NOMO-1 treated with dmso at 0.1 percent for 144 hours (cell line): ENCODE measurements around the gene WFIKKN1.
A peak's percentile ranks its signal among the peaks of the same experiment; 100 is the strongest.

Experiments used
- DNase-seq: peaks from one replicate; lab custom pipeline; 2025; ENCODE audit not compliant: unreplicated experiment; lab: John Stamatoyannopoulos, UW

Gene WFIKKN1

DNA sequence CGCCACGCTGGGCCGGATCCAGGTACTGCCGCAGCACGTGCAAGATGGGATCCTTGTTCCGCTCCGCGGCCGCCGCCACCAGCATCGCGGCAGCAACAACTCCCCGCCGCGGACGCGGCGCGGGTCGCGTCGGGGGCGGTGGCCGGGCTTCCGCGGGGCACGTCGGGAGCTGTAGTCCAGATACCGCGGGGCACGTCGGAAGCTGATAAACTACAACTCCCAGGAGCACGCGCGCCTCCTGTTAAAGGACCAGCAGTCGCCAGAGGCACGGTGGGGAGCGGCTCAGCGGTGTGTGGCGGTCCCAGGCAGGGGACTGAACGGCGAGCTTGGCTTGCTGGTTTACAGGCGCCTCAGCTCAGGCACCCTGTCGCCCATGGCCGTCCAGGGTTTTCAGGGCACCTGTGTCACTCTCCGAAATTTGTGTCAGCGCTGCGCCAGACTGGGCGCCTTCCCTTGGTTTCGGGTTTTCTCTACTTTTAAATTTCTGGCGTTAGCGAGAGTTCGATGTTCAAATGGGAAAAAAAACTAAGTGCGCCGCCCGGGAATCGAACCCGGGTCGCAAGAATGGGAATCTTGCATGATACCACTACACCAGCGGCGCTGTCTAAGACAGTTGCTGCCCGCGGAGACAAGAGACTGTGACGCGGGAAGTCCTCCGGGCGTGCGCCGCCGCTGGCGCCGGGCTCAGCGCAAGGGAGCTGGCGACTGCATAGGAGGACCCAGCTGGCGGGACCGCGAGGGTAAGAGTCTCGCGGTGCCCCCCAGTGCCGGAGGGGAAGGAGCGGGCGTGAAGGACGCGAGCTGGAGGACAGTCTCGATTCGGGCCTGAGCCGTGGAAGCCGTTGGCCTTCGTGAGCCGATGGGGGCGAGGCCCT is 5.7 kb downstream of the WFIKKN1 start, which contains the start of gene METTL26:
METTL26 (minus strand) TSS at position 100 of the 875 bp plus-strand sequence; CDS start at position 85, 15 bp downstream.
- DNase-seq, result peak; percentile 90

DNA sequence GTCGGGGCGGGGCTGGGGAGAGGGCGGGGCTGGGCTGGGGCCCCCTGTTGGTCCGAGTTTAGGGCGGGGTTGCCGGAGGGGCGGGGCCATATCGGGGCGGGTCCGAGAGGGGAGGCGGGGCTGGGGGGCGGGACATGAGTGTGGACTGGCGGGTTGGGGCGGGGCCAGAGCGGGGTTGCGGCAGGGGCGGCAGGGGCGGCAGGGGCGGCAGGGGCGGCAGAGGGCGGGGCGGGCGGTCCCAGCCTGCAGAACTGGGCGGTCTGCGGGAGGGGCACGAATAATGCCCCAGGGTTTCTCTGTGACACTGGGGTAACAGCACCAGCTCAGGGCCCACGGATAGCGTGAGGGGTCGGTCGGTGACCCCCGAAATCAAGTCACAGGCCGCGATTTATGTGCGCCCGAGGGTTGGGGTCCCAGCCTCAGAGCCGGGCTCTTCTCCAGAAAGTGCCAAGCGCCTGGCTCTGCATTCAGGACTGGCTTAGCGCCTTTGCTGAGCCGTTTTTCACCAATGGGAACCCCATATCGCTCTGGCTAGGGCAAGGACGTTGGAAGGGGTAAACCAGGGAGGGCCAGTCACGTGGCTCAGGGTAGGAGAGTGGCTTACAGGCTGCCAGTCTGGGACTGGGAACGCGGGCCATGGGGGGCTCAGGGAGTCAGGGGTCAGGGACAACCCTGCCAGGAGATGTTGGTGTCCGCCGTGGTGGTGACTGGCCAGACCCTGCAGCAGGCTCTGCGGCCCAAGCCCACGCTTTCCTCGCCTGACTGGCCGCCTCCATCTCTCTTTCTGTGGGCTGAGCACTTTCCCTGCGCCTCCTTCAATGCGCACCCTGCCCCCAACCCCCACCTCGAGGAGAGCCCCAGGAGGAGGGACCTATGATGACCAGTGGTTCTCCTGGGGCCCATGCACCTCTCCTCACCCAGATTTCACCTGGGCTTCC is 6.6 kb downstream of the WFIKKN1 start:
- DNase-seq, result no peak

DNA sequence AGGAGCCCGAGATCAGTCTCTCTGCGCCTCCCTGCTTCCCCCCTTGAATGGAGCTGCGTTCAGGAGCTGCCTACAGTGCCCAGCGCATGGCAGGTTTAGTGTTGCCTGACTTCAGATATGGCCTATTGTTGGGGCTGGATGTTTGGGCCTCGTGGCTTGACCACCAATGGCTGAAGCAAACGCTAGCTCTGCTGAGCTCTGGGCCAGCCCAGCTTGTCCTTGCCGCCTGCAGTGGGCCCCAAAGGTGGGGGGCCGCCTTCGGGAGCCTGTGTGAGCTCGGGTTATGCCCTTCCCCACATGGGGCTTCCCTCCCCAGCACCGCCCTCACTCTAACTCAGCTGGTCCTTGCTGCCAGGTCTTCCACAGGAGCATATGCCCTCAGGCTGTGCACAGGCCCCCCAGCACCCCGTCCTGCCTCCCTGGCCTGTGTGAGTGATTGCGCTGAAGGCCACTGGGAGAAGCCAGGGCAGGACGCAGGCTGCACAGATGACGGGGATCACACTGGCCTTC is 7.3 kb downstream of the WFIKKN1 start:
- DNase-seq, result no peak

DNA sequence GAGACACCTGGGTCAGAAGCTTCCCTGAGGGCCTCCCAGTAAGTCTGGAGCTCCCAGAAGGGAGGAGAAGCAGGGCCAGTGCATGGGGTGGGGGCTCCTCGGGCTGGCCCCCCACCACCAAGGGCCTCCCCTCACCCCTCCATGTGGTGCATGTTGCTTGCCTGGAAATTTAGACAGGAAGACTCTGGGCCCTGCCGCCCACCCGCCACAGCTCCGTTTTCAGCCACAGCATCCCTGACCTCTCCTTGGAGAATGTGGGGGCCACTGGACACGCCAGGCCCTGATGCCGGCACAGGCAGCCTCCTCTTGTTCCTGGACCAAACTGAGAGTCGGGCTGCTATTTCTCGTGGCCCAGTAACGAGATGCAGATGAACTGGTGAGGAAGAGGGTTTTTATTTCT is 8.1 kb downstream of the WFIKKN1 start:
- no peak for DNase-seq

DNA sequence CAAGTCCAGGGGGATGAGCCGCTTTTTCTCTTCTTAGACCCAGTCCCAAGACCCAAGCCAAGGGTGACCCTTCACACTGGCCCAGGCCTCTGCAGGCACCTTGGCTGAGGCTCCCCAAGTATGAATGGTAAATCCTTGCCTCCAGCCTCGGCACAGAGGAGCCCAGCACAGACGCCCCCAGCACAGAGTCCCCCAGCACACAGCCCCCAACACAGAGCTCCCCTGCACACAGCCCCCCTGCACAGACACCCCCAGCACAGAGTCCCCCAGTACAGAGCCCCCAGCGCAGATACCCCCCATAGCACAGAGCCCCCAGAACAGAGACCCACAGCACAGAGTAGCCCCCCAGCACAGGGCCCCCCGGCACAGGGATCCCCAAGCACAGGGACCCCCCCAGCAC is 9.8 kb downstream of the WFIKKN1 start:
- DNase-seq, result no peak

DNA sequence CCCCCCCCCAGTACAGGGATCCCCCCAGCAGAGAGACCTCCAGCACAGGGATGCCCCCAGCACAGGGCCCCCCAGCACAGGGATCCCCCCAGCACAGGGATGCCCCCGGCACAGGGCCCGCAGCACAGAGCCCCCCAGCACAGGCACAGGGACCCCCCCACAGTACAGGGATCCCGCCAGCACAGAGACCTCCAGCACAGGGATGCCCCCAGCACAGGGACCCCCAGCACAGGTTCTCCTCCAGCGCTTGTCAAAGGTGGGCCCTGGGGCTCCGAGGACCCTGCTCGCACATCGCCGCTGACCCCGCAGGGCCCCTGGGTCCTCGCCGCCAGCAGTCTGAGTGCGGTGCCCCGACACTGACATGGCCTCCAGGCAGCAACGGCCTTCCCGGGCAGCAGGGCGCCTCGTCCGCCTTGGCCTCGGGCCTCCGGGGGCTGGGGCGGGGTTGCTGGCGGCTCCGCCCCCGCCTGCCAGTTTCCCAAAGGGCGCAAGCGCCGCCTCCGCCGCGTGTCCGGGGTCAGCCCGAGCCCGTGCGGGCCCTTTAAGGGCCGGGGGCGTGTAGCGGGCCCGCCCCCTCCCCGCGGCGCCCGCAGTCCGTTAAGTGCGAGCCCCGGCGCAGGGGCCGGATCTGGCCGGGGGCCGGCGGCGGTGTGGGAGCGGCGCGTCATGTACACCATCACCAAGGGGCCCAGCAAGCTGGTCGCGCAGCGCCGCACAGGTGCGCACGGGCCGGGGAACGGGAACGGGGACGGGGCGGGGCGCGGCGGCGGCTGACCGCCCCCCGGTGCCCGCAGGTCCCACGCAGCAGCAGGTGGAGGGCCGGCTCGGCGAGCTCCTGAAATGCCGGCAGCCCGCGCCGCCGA is 10.8 kb downstream of the WFIKKN1 start, which contains the start of gene MCRIP2:
MCRIP2 (plus strand) TSS at position 503 of the 863 bp plus-strand sequence; CDS start at position 667, 164 bp downstream.
- DNase-seq, result peak; percentile 67

DNA sequence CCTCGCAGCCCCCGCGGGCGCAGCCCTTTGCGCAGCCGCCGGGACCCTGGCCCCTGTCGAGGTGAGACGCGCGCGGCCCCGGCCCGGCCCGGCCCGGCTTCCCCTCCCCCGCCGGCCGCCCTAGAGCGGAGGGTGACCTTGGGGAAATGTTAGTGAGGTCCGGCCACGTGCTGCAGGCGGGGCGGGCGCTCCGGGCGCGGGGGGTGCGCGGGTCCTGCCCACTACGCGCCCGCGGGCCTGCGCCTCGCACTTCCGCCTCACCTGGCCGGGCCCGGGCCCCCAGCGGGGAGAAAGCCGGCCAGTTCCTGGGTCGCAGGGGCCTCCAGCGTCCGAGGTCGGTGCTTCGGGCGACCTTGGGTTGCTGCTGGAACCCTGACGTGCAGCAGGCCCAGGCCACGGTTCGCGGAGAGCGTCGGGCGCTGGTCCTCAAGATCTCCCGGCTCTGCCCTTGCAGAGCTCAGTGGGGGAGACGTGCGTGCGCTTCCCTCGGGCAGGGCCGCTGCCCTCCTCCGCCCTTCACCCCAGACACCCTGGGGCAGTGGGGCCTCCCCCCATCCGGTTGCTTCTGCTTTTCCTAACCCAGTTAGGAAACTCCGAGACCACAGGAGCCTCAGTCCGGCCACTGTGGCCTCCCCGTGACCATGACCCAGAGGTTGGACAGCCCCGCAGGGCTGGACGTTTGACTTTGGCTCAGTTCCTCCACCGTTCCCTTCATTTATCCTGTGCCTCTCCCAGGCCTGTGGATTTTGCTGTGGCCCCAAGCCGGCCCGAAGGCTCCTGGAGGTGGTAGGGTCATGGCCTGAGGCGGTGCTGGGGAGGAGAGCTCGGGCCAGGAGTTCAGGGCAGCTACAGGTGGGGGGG is 11.6 kb downstream of the WFIKKN1 start:
- peak; percentile 18 for DNase-seq

DNA sequence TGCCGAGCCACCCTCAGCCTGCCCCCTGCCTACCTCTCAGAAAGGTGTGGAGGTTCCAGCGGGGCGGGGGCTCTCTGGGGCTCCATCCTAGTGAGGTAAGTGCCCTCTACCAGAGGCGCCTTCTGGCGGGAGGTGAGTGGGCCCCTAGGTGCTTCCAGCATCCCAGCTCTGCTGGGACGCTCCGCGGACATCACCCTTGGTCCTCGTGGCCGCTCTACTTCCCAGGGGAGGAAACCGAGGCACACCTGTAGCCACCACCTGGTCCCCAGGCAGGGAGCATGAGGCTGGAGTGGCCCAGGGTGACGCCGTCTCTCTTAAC is 12.2 kb downstream of the WFIKKN1 start:
- DNase-seq, result no peak

DNA sequence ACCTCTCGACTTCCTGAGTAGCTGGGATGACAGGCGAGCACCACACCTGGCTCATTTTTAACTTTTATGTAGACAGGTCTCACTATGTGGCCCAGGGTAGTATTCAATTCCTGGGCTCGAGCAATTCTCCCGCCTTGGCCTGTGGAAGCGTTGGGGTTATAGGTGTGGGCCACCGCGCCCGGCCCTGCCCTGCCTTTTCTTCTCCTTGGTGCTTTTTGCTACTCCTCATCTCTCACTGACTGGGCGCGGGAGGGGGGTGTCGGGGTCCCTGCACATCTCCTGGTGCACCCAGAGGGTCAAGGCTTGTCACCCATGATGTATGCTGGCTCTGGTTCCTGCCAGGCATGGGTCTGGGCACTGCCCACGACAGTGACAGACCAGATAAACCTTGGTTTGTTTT is 13.8 kb downstream of the WFIKKN1 start:
- DNase-seq, result no peak

DNA sequence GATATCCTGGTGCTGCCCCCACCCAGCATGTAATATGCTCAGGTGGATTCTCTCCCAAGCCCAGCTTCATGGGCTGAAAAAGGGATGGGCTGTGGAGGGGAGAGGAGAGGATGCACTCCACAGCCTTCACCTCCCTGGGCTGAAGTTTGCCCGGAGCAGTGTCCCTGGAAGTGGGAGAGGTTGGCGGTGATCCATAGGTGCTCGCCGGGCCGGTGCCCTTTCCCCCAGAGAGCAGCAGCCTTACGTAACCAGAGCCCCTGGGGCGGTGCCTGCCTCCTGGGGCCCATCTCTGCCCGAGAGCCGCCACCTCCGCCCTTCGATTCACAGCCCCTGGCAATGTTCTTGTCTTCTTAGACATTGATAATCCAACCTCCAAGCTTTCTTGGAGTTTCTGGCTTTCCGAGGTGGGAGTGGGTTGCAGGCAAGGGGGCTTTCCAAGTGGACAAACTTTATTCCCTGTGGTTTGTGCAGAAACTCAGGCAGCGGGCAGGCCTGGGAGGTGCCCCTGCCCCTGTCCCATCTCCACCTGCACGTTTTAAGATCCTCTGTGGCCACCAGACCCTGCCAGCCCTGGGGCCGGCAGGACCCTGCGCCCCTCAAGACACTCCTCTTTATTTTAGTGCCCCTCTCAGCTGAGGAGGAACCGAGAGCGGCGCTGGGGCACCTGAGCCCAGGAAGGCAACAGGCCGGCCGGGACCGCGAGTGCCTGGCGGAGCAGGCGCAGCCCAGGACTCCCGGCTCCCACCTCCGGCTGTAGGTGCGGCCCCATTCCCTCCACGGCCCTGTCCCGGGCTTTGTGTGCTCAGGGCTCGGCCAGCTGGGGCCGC is 15.3 kb downstream of the WFIKKN1 start:
- DNase-seq, result no peak

DNA sequence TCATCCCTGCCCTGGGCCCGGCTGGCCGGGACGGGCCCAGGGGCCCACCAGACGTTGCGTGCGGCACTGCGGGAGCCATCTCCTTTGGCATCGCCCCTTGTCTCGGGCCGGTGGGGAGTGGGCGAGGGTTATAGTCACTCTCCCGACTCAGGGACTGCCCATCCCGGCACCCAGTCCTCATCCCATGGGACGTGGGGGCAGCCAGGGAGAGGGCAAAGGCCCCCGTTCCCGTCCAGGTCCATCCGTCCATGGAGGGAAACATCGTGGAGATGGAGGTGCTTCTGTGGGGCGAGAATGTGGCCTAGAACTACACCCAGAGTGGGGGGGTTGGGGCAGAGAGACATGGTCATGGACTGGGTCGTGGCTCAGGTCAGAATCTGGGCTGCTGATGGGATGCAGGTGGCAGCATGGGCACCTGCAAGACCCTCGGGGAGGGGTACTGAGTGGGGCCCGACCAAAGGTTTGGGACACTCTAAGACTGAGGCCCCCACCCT is 15.9 kb downstream of the WFIKKN1 start:
- no peak for DNase-seq

DNA sequence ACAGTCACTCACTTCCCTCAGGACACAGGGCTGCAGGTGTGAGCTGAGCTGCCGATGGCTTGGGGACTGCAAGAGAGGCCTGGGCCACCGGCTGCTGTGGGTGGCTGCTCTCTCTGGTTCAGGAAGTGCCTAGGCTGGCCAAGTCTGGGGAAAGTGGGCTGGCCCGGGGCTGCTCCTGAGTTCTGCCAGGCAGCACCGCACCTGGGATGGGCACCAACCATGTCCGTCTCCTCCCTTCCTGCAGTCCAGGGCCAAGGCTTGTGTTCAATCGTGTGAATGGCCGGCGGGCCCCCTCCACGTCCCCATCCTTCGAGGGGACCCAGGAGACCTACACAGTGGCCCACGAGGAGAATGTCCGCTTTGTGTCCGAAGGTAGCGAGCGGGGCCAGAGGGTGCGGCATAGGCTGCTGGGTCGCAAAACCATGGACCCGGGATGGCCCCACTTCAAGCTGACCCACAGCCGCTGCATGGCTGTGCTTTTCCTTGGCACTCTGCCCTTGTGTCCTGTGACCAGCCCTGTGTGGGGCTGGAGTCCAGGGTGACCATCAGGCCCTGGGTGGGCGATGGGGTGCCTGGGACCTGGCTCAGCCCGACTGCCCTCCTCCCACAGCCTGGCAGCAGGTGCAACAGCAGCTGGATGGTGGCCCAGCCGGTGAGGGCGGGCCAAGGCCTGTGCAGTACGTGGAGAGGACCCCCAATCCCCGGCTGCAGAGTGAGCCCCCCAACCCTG is 16.6 kb downstream of the WFIKKN1 start:
- no peak for DNase-seq

DNA sequence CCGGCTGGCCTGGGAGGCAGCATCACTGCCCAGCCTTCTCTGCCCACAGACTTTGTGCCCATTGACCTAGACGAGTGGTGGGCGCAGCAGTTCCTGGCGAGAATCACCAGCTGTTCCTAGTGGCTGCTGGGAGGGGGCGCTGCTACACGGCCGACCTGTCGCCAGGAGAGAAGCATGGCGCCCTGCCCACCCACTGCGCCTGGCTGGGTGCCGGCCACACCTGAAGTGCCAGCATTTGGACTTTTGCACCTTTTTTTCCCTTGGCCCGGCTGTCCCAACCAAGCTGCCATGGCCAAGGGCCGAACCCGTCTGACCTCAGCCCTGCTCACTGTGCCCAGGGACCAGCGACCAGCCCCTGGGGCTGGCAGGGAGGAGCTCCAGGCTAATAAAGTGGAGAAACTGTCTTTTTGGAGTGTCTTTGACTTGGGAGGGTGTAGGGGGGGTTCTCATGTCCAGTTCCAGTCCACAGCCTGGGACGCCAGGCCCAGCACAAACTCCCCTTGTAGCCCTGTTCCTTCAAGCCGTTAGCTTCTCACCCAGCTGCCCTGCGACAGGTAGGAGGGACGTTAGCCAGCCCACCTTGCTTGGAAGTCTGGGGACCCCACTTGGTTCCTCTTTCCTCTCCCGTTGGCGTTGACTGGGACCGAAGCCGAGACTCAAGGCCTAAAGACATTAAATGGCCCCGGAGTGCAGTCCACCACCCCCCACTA is 17.4 kb downstream of the WFIKKN1 start:
- DNase-seq, result peak; percentile 8

DNA sequence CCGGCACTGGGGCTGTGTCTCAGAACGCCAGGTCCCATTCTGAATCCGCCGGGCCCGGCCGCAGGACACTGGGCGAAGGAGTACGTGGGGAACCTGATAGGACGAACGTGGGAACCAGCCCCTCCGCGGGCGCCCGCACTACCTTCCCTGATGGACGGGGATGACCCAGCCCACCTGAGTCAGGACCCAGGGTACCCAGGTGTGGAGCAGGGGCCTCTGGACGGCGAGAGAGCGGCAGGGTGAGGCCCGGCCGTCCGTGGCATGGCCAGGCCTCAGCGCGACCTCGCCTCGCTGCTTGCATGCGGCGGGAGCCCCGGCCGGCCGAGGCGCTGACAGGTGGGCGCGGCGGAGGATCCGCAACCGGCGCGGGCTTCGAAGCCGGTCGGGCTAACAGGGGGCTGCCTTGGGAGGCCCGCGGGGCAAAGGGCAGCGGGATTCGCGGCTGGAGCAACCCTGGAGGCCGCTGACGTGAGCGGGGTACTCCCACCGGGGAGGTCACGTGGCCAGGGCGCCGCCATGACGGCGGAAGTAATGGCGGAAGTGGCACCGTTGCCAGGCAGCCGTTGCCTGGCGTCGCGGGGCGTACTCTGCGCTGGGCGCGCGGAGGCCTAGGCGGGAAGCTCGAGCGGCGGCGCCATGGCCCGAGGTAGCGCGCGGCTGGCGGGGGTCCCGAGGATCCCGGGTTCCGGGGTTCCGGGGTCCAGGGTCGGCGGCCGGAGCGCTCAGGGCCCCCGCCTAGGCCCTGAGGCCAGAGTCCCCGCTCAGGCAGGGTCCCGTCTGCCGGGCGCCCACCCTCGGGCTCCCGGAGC is 18.2 kb downstream of the WFIKKN1 start, which contains the start of gene WDR90:
WDR90 (plus strand) TSS at position 585 of the 809 bp plus-strand sequence; CDS start at position 637, 52 bp downstream.
- DNase-seq, result peak; percentile 90

DNA sequence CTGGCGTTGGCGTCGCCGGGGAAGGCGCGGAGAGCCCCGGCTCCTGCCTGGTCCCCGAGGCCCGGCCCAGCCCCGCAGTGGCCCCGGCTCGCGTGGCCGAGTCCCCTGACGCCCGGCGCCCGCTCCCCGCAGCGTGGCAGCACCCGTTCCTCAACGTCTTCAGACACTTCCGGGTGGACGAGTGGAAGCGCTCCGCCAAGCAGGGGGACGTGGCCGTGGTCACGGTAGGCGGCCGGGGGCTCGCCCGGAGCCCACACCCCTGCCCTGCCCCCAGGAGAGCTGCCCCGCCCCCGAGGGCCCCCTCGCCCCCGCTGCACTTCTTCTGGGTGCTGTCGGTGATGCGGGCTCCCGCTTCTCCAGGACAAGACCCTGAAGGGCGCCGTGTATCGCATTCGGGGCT is 18.8 kb downstream of the WFIKKN1 start:
- no peak for DNase-seq

DNA sequence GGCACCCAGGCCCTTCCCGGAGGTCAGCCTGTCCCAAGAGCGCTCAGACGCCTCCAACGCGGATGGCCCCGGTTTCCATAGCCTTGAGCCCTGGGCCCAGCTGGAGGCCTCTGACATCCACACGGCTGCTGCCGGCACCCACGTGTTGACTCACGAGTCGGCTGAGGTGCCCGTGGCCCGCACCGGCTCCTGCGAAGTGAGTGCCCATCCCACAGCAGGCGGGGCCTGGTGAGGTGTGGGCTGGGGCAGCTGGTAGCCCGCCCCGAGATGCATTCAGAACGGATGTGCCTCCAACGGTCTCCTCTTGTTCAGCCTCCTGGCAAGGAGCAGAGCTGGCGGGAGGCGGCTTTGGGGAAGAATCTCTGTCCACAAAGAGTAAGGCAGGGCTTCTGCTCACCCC is 21.1 kb downstream of the WFIKKN1 start:
- DNase-seq, result no peak
